Fibroblast of mammary gland (primary cell): Measurements from ENCODE around the gene SNX24.
A peak's percentile ranks its signal among the peaks of the same experiment; 100 is the strongest.

Source experiments
- DNase-seq: peaks from one replicate; pipeline ENCODE4 v3.0.0-alpha.2; 2010; ENCODE audit warnings: low read depth
- H3K4me3 ChIP-seq: 2 replicates; pipeline ENCODE4 v1.5.1; 2011; ENCODE audit warnings: low read depth, mild to moderate bottlenecking, low read length, moderate library complexity; ENCODE audit not compliant: control insufficient read depth
- TF ChIP-seq, protein P1 (sequence below): conservative IDR thresholded peaks from 2 replicates; pipeline ENCODE4 v1.5.1; 2011; ENCODE audit warnings: low read depth, low read length, inconsistent platforms; ENCODE audit not compliant: control insufficient read depth, insufficient read depth

The SNX24 gene

DNA sequence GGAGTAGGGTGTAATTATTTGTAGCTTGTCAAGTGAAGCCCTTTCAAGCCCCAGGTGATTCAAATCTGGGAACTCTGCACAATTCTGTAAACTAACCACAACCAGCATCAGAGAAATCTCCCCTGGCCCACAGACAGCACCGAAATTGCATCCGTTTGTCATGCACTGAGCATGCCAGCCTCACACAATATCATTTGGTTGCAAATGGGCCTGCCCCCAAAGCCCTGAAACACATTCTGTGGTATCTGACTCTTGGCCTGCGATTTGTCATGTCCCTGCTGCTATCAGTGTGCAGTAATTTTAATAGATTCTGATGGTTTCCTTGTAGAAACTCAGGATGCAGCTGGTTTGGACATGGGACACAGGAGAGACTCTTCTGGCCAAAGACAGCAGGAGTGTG lies 35.3 kb downstream of the SNX24 start:
- DNase-seq = peak; percentile 22
- TF ChIP-seq, protein P1, sequence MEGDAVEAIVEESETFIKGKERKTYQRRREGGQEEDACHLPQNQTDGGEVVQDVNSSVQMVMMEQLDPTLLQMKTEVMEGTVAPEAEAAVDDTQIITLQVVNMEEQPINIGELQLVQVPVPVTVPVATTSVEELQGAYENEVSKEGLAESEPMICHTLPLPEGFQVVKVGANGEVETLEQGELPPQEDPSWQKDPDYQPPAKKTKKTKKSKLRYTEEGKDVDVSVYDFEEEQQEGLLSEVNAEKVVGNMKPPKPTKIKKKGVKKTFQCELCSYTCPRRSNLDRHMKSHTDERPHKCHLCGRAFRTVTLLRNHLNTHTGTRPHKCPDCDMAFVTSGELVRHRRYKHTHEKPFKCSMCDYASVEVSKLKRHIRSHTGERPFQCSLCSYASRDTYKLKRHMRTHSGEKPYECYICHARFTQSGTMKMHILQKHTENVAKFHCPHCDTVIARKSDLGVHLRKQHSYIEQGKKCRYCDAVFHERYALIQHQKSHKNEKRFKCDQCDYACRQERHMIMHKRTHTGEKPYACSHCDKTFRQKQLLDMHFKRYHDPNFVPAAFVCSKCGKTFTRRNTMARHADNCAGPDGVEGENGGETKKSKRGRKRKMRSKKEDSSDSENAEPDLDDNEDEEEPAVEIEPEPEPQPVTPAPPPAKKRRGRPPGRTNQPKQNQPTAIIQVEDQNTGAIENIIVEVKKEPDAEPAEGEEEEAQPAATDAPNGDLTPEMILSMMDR = no peak
- no peak overlapping the region for H3K4me3 ChIP-seq

DNA sequence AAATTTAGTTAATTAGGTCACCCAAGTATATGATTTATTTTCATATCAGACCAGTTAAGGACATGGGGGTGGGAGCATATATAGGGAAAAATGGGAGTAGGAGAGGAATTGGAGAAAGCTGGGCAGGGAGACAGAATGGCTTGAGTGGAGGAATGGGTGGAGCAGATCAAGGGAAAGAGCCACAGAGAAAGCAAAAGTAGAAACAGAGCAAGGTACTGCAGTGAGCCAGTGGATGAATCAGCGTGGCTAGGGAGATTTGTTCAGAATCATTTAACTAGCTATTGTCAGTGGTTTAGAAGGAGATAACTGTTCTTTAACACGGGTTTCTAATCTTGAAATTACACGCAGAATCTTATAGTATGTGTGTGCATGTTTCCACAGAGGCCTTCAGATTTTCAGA lies 37.4 kb downstream of the SNX24 start:
- DNase-seq = peak; percentile 55
- no peak overlapping the region for H3K4me3 ChIP-seq
- TF ChIP-seq, protein P1 = no peak

DNA sequence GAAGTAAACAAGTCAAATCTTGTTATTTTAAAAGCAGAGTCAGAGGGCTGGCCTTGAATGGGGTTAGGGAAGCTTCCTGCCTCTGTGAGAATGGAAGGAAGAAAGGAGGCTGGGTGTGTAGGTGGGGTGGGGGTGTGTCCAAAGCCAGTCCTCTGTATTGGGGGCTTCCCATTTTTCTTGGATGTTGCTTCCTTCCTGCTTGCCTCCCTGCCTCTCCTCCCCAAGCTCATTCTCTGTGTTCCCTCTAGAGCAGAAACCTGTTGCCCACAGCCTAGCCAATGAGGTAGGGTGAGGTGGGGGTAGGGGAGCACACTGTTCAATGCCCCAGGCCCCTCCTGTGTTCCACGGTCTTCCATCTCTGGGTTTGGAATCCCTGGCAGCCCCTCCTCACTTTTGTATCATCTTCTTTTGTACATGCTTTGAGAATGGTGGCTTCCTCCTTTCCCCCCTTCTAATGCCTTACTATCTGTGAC lies 39.7 kb downstream of the SNX24 start:
- TF ChIP-seq, protein P1 = no peak
- DNase-seq = no peak
- H3K4me3 ChIP-seq = no peak overlapping the region

DNA sequence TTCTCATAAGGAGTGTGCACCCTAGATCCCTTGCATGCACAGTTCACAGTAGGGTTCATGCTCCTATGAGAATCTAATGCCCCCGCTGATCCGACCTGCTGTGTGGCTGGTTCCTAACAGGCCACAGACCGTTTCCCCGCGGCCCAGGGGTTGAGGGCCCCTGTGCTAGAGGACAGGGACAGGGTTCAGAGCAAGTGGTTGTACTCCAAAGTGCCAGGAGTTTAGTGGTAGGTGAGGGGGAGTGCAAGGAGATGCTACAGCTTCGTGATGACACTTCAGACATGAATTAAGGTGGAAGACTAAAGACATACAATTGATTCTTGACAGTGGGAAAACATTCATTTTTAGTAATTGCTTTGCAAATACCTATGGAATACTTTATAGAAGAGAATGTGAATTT lies 40.5 kb downstream of the SNX24 start:
- no peak for DNase-seq
- TF ChIP-seq, protein P1 = no peak

DNA sequence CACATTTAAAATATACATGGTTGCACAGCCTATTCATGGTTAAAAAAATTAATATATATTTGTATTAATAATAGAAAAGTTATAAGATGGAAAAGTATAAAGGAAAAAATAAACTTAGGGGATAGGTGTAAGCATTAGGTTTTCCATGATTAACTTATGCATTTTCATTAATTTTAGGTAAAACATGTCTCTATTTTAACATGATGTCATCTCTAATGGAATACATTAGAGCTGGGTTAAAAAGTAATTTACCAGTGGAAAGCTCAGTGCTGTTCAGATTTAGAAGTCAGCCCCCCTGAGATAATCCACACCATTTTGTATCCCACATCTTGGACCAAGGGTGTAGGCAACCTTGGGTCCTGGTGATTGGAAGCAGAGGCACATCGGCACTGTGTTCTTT lies 49.7 kb downstream of the SNX24 start:
- TF ChIP-seq, protein P1 = no peak
- H3K4me3 ChIP-seq = no peak overlapping the region
- DNase-seq = no peak

More for the DNA sequence above, 40.5 kb downstream of the SNX24 start:
- no peak overlapping the region for H3K4me3 ChIP-seq

DNA sequence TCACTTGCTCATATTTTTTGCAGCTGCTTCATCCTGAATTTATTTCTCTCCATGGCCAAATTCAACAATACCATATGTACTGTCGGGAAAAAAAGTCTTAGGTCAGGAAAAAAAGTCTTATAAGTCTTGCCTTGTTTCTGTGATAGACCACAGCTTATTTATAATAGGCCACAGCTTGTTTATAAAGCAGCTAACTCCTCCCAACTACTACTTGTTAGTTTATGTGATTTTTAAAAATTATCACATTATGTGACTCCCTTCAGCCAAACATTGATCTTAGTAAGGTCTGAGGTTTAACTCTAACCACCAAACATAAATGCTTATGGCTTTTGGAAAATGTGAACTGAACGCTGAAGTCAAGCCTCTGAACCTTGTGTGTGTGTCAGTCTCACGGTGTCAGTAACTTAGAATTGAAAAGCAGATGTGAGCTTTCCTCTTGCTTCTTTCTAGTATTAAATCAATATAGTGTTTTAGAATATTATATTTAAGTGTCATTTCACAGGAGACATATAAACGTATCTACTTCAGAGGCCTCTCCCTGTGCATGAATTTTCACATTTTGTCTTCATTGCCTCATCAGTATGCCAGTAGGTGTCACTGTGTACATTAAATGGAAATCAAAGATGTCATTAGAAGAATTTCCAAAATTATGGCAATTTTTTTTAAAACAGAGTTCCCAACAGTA lies 51.3 kb downstream of the SNX24 start:
- TF ChIP-seq, protein P1 = peak; percentile 54
- peak; percentile 40 for DNase-seq

More for the DNA sequence above, 51.3 kb downstream of the SNX24 start:
- no peak overlapping the region for H3K4me3 ChIP-seq
